ENCODE results near the gene CHRNB2.
A peak's percentile ranks its signal among the peaks of the same experiment; 100 is the strongest.

The CHRNB2 gene

DNA sequence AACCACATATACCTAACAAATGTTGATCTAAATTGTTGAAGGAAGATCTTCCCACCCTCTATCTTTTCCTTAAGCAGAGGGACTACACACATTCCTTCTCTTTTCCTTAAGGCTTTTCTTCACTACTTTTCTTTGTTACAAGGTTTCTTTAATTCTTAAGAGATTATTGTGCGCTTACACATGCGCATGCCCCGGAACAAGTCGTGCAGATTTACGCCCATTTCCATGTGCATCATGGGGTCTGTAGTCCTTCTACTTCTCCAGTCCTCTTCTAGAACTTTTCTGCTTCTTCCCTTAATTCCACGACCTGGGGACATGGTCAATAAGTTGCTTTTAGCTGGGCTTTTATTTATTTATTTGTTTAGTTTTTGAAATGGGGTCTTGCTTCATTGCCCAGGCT, 1.7 kb upstream of the CHRNB2 start:
- Histone ChIP-seq H3K27ac (ENCODE audit: low read length) (no peak overlapping the region), H3K9me3 (replicated peaks; ENCODE audit: insufficient read depth, low read length) (no peaks in the 10 kb centered on the region), H3K27me3 (replicated peaks; ENCODE audit: insufficient read depth, low read length) (peaks cover 54% of the 10 kb centered on the region), H4K20me1 (ENCODE audit: insufficient read depth, low read length) (no peaks in the 10 kb centered on the region), H3K4me1 (ENCODE audit: low read length) (no peaks in the 10 kb centered on the region), H3K9ac (ENCODE audit: low read length) (no peak overlapping the region), H3K36me3 (replicated peaks; ENCODE audit: insufficient read depth, low read length) (no peaks in the 10 kb centered on the region), H3K79me2 (ENCODE audit: low read length) (no peaks in the 10 kb centered on the region), H3K4me3 (ENCODE audit: low read length) (no peak overlapping the region), H2AFZ (ENCODE audit: low read length) (no peak overlapping the region), H3F3A (ENCODE audit: insufficient read depth, low read length) (no peaks in the 10 kb centered on the region; the same call in 1 of the 2 replicates), H3K4me2 (ENCODE audit: low read depth, low read length) (no peak overlapping the region), H3K9me2 (replicated peaks; ENCODE audit: insufficient read depth, low read length) (no peaks in the 10 kb centered on the region)
- TF ChIP-seq EZH2 (optimal IDR thresholded peaks at IDR 0.05; ENCODE audit: low read depth, low read length) = no peak
- TF ChIP-seq, protein P1, sequence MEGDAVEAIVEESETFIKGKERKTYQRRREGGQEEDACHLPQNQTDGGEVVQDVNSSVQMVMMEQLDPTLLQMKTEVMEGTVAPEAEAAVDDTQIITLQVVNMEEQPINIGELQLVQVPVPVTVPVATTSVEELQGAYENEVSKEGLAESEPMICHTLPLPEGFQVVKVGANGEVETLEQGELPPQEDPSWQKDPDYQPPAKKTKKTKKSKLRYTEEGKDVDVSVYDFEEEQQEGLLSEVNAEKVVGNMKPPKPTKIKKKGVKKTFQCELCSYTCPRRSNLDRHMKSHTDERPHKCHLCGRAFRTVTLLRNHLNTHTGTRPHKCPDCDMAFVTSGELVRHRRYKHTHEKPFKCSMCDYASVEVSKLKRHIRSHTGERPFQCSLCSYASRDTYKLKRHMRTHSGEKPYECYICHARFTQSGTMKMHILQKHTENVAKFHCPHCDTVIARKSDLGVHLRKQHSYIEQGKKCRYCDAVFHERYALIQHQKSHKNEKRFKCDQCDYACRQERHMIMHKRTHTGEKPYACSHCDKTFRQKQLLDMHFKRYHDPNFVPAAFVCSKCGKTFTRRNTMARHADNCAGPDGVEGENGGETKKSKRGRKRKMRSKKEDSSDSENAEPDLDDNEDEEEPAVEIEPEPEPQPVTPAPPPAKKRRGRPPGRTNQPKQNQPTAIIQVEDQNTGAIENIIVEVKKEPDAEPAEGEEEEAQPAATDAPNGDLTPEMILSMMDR (IDR thresholded peaks at IDR 0.05; ENCODE audit: low read length) = no peak
- TF ChIP-seq EZH2phosphoT487 (IDR thresholded peaks at IDR 0.05; ENCODE audit: low read length) = no peak
- DNase-seq = no peak

DNA sequence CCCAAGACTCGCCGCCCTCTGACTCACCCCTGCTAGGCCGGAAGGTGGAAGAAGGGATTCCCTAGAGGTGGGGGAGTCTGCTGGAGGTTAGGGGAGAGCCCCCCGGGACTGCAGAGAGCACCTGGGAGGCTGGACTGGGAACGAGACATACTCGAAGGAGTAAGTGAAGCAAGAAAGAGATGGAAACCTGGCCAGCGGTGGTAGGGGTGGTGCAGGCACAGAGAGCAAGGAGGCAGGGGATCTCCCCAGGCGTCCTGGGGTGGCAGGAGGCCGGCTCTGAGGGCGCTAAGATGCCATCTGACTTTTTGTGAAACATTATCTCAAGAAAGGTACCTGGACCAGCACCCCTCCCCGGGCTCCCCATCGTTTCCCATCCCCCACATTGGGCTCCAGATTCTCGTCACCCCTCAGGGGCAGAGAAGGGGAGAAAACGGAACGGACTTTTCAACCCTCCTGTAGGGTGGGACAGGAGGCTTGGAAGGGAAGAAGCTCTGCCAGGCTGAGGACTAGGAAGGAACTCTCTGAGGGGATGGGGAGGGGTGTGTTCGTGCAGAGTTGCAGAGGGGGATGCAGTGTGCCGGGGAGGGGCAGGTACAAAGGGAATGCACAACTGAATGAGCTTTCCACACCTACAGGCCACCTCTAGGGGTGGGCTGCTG, 708 bp downstream of the CHRNB2 start:
- DNase-seq = no peak
- Histone ChIP-seq H3K9me2 (replicated peaks; ENCODE audit: insufficient read depth, low read length) (no peaks in the 10 kb centered on the region), H3K9me3 (replicated peaks; ENCODE audit: insufficient read depth, low read length) (no peaks in the 10 kb centered on the region), H3K4me1 (ENCODE audit: low read length) (no peaks in the 10 kb centered on the region), H4K20me1 (ENCODE audit: insufficient read depth, low read length) (no peaks in the 10 kb centered on the region), H3K36me3 (replicated peaks; ENCODE audit: insufficient read depth, low read length) (no peaks in the 10 kb centered on the region), H3K79me2 (ENCODE audit: low read length) (no peaks in the 10 kb centered on the region), H3F3A (ENCODE audit: insufficient read depth, low read length) (no peaks in the 10 kb centered on the region), H3K4me2 (ENCODE audit: low read depth, low read length) (peak overlapping the region; percentile 68; the same call in 1 of the 2 replicates), H3K9ac (ENCODE audit: low read length) (no peak overlapping the region), H3K27ac (ENCODE audit: low read length) (no peak overlapping the region), H3K27me3 (replicated peaks; ENCODE audit: insufficient read depth, low read length) (peaks cover 54% of the 10 kb centered on the region), H2AFZ (ENCODE audit: low read length) (no peak overlapping the region), H3K4me3 (ENCODE audit: low read length) (no peak overlapping the region)
- TF ChIP-seq EZH2phosphoT487 (IDR thresholded peaks at IDR 0.05; ENCODE audit: low read length) (no peak), EZH2 (optimal IDR thresholded peaks at IDR 0.05; ENCODE audit: low read depth, low read length) (no peak)
- TF ChIP-seq, protein P1 (IDR thresholded peaks at IDR 0.05; ENCODE audit: low read length) = no peak

DNA sequence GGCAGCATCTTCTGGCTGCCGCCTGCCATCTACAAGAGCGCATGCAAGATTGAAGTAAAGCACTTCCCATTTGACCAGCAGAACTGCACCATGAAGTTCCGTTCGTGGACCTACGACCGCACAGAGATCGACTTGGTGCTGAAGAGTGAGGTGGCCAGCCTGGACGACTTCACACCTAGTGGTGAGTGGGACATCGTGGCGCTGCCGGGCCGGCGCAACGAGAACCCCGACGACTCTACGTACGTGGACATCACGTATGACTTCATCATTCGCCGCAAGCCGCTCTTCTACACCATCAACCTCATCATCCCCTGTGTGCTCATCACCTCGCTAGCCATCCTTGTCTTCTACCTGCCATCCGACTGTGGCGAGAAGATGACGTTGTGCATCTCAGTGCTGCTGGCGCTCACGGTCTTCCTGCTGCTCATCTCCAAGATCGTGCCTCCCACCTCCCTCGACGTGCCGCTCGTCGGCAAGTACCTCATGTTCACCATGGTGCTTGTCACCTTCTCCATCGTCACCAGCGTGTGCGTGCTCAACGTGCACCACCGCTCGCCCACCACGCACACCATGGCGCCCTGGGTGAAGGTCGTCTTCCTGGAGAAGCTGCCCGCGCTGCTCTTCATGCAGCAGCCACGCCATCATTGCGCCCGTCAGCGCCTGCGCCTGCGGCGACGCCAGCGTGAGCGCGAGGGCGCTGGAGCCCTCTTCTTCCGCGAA, 3.8 kb downstream of the CHRNB2 start:
- no peak for DNase-seq
- Histone ChIP-seq H3K4me3 (ENCODE audit: low read length) (no peak overlapping the region), H3K4me1 (ENCODE audit: low read length) (peaks cover 5% of the 10 kb centered on the region; the same call in 1 of the 2 replicates), H2AFZ (ENCODE audit: low read length) (no peak overlapping the region), H3K27me3 (replicated peaks; ENCODE audit: insufficient read depth, low read length) (peaks cover 37% of the 10 kb centered on the region), H3K9me2 (replicated peaks; ENCODE audit: insufficient read depth, low read length) (no peaks in the 10 kb centered on the region), H3K79me2 (ENCODE audit: low read length) (no peaks in the 10 kb centered on the region), H3K9ac (ENCODE audit: low read length) (no peak overlapping the region), H3K36me3 (replicated peaks; ENCODE audit: insufficient read depth, low read length) (no peaks in the 10 kb centered on the region), H4K20me1 (ENCODE audit: insufficient read depth, low read length) (no peaks in the 10 kb centered on the region), H3F3A (ENCODE audit: insufficient read depth, low read length) (peaks cover 5% of the 10 kb centered on the region; the same call in 1 of the 2 replicates), H3K4me2 (ENCODE audit: low read depth, low read length) (no peak overlapping the region), H3K27ac (ENCODE audit: low read length) (no peak overlapping the region), H3K9me3 (replicated peaks; ENCODE audit: insufficient read depth, low read length) (no peaks in the 10 kb centered on the region)
- TF ChIP-seq, protein P1 (IDR thresholded peaks at IDR 0.05; ENCODE audit: low read length) = no peak
- TF ChIP-seq EZH2phosphoT487 (IDR thresholded peaks at IDR 0.05; ENCODE audit: low read length) (no peak), EZH2 (optimal IDR thresholded peaks at IDR 0.05; ENCODE audit: low read depth, low read length) (no peak)

All from MM.1S (cell line).